Astrocyte (in vitro differentiated cells and primary cell): ENCODE results near the gene CCNE1. TPM values are rescaled to one million over a fixed set of nuclear protein-coding genes. Genes with fewer than 3 reads are reported as not detected.

Experiments
- DNase-seq: peaks from one replicate; pipeline ENCODE4 v3.0.0-alpha.2; 2010; ENCODE audit warnings: low read depth
- FAIRE-seq: peaks from 2 replicates; lab custom pipeline; 2011; peaks lifted over from hg19 to GRCh38; lab: Jason Lieb, UNC
- H2AFZ ChIP-seq: 2 replicates; pipeline ENCODE4 v1.6.0; 2012; ENCODE audit warnings: low read depth, low read length, inconsistent platforms
- H3K27ac ChIP-seq: 2 replicates; pipeline ENCODE4 v1.5.1; 2011; ENCODE audit warnings: low read depth, low read length, inconsistent platforms
- H3K27me3 ChIP-seq: 2 replicates; pipeline ENCODE4 v1.6.0; 2011; ENCODE audit warnings: low read length, inconsistent platforms; ENCODE audit not compliant: insufficient read depth
- H3K36me3 ChIP-seq: 2 replicates; pipeline ENCODE4 v1.5.1; 2011; ENCODE audit warnings: low read length, inconsistent platforms; ENCODE audit not compliant: insufficient read depth
- H3K4me1 ChIP-seq: 2 replicates; pipeline ENCODE4 v1.5.1; 2011; ENCODE audit warnings: low read length, inconsistent platforms; ENCODE audit not compliant: insufficient read depth
- H3K4me2 ChIP-seq: 2 replicates; pipeline ENCODE4 v1.6.0; 2012; ENCODE audit warnings: low read length, inconsistent platforms
- H3K4me3 ChIP-seq: 2 replicates; pipeline ENCODE4 v1.5.1; 2011; ENCODE audit warnings: low read depth, mild to moderate bottlenecking, low read length, inconsistent platforms; ENCODE audit not compliant: insufficient read depth
- H3K79me2 ChIP-seq: 2 replicates; pipeline ENCODE4 v1.6.0; 2012; ENCODE audit warnings: mild to moderate bottlenecking, low read length, inconsistent platforms; ENCODE audit not compliant: insufficient read depth
- H3K9ac ChIP-seq: 2 replicates; pipeline ENCODE4 v1.6.0; 2012; ENCODE audit warnings: mild to moderate bottlenecking, low read length, inconsistent platforms
- H3K9me3 ChIP-seq: 2 replicates; pipeline ENCODE4 v1.5.1; 2012; ENCODE audit warnings: low read depth, mild to moderate bottlenecking, low read length, inconsistent platforms; ENCODE audit not compliant: insufficient read depth
- H4K20me1 ChIP-seq: 2 replicates; pipeline ENCODE4 v1.6.0; 2012; ENCODE audit warnings: low read length, inconsistent platforms; ENCODE audit not compliant: insufficient read depth
- H3K27ac Mint-ChIP-seq: one replicate; pipeline ENCODE4 v1.8.0; 2021; ENCODE audit warnings: mild to moderate bottlenecking, mixed read lengths; ENCODE audit not compliant: unreplicated experiment
- H3K27me3 Mint-ChIP-seq: one replicate; pipeline ENCODE4 v1.8.0; 2021; ENCODE audit warnings: low read depth, mixed read lengths; ENCODE audit not compliant: unreplicated experiment
- H3K36me3 Mint-ChIP-seq: one replicate; pipeline ENCODE4 v1.8.0; 2021; ENCODE audit warnings: low read depth, mixed read lengths; ENCODE audit not compliant: unreplicated experiment
- H3K4me1 Mint-ChIP-seq: one replicate; pipeline ENCODE4 v1.8.0; 2021; ENCODE audit warnings: low read depth, mixed read lengths; ENCODE audit not compliant: unreplicated experiment
- H3K4me3 Mint-ChIP-seq: one replicate; pipeline ENCODE4 v1.8.0; 2021; ENCODE audit warnings: mild to moderate bottlenecking, moderate library complexity, mixed read lengths; ENCODE audit not compliant: unreplicated experiment
- H3K9me3 Mint-ChIP-seq: one replicate; pipeline ENCODE4 v1.8.0; 2021; ENCODE audit warnings: mild to moderate bottlenecking, mixed read lengths; ENCODE audit not compliant: unreplicated experiment
- EZH2 ChIP-seq: IDR thresholded peaks from 2 replicates; pipeline ENCODE4 v1.6.1; 2012; ENCODE audit warnings: mild to moderate bottlenecking, low read length, inconsistent platforms; ENCODE audit not compliant: insufficient read depth
- total RNA-seq: library from RNA; stranded (reverse); gene quantifications from 2 replicates; pipeline ENCODE4 v1.2.1, GENCODE V29; 2021
- TF ChIP-seq, protein P1 (sequence below): IDR thresholded peaks from 2 replicates; pipeline ENCODE4 v1.5.1; 2011; ENCODE audit warnings: low read depth, mild to moderate bottlenecking, inconsistent platforms, low read length, moderate library complexity; ENCODE audit not compliant: insufficient read depth

CCNE1 gene
- total RNA-seq, 1 donor from 2014 or later: 8.8 TPM

GRCh38 chr19:29850482-29850881 is 38.7 kb downstream of the CCNE1 start:
- no peak overlapping the region for H3K27ac ChIP-seq
- no peaks in the 10 kb centered on the region for H3K9me3 ChIP-seq
- H3K79me2 ChIP-seq: no peaks in the 10 kb centered on the region
- no peak overlapping the region for H3K4me3 ChIP-seq
- Mint-ChIP-seq H3K27me3 (peaks cover 11% of the 10 kb centered on the region), H3K27ac (no peak overlapping the region), H3K4me1 (no peaks in the 10 kb centered on the region), H3K9me3 (peaks cover 4% of the 10 kb centered on the region), H3K36me3 (no peaks in the 10 kb centered on the region), H3K4me3 (no peak overlapping the region)
- no peak overlapping the region for H2AFZ ChIP-seq
- H3K4me1 ChIP-seq: peaks cover 3% of the 10 kb centered on the region
- no peak for TF ChIP-seq EZH2
- H4K20me1 ChIP-seq: no peaks in the 10 kb centered on the region
- DNase-seq (no peak), FAIRE-seq (no peak)
- H3K4me2 ChIP-seq: no peak overlapping the region
- H3K9ac ChIP-seq: no peak overlapping the region
- no peaks in the 10 kb centered on the region for H3K27me3 ChIP-seq
- no peaks in the 10 kb centered on the region for H3K36me3 ChIP-seq

- Mint-ChIP-seq H3K27me3 (peaks cover 11% of the 10 kb centered on the region), H3K27ac (no peak overlapping the region), H3K36me3 (no peaks in the 10 kb centered on the region), H3K4me1 (no peaks in the 10 kb centered on the region), H3K4me3 (no peak overlapping the region), H3K9me3 (peaks cover 4% of the 10 kb centered on the region)
- DNase-seq (no peak), FAIRE-seq (no peak)
- Histone ChIP-seq H3K27ac (no peak overlapping the region), H3K79me2 (no peaks in the 10 kb centered on the region), H3K9me3 (no peaks in the 10 kb centered on the region), H3K27me3 (no peaks in the 10 kb centered on the region), H3K4me1 (no peaks in the 10 kb centered on the region), H3K36me3 (no peaks in the 10 kb centered on the region), H3K9ac (no peak overlapping the region), H4K20me1 (no peaks in the 10 kb centered on the region), H3K4me3 (no peak overlapping the region), H2AFZ (no peak overlapping the region), H3K4me2 (no peak overlapping the region)
- TF ChIP-seq, protein P1, sequence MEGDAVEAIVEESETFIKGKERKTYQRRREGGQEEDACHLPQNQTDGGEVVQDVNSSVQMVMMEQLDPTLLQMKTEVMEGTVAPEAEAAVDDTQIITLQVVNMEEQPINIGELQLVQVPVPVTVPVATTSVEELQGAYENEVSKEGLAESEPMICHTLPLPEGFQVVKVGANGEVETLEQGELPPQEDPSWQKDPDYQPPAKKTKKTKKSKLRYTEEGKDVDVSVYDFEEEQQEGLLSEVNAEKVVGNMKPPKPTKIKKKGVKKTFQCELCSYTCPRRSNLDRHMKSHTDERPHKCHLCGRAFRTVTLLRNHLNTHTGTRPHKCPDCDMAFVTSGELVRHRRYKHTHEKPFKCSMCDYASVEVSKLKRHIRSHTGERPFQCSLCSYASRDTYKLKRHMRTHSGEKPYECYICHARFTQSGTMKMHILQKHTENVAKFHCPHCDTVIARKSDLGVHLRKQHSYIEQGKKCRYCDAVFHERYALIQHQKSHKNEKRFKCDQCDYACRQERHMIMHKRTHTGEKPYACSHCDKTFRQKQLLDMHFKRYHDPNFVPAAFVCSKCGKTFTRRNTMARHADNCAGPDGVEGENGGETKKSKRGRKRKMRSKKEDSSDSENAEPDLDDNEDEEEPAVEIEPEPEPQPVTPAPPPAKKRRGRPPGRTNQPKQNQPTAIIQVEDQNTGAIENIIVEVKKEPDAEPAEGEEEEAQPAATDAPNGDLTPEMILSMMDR: no peak
- no peak for TF ChIP-seq EZH2
Observed at GRCh38 chr19:29851769-29852521, 40.2 kb downstream of the CCNE1 start.

- H3K27me3 Mint-ChIP-seq: peaks cover 9% of the 10 kb centered on the region
- TF ChIP-seq EZH2: no peak
- TF ChIP-seq, protein P1: no peak
- Histone ChIP-seq H3K4me3 (no peak overlapping the region), H3K4me2 (no peak overlapping the region), H2AFZ (no peak overlapping the region), H3K27me3 (no peaks in the 10 kb centered on the region), H3K27ac (no peak overlapping the region), H3K79me2 (no peaks in the 10 kb centered on the region), H3K36me3 (no peaks in the 10 kb centered on the region), H3K4me1 (no peaks in the 10 kb centered on the region), H3K9ac (no peak overlapping the region), H3K9me3 (no peaks in the 10 kb centered on the region), H4K20me1 (no peaks in the 10 kb centered on the region)
- no peaks in the 10 kb centered on the region for H3K4me1 Mint-ChIP-seq
- no peaks in the 10 kb centered on the region for H3K36me3 Mint-ChIP-seq
- no peak for DNase-seq
- no peak overlapping the region for H3K27ac Mint-ChIP-seq
- H3K4me3 Mint-ChIP-seq: no peak overlapping the region
- peaks cover 4% of the 10 kb centered on the region for H3K9me3 Mint-ChIP-seq
- FAIRE-seq: no peak
Observed at GRCh38 chr19:29854033-29854432, 42.2 kb downstream of the CCNE1 start.
